Vagina (tissue), 2 donors: Measurements from ENCODE around the gene ROR1. TPM values are rescaled to one million over a fixed set of nuclear protein-coding genes. Genes with fewer than 3 reads are reported as not detected.

Experiments
- DNase-seq, 2 donors: peaks; one replicate each; pipeline ENCODE4 v3.0.0-alpha.2; 2017; ENCODE audit errors: extremely low spot score in 2 of 2
- H3K27ac ChIP-seq: fragments of 200-600 bp; sonication (generic); one replicate; pipeline ENCODE4 v1.5.1; 2019
- H3K27me3 ChIP-seq: fragments of 200-600 bp; sonication (generic); one replicate; pipeline ENCODE4 v1.5.1; 2019
- H3K36me3 ChIP-seq, 2 donors: fragments of 200-600 bp; sonication (generic); one replicate each; pipeline ENCODE4 v1.5.1; 2017 to 2019
- H3K4me1 ChIP-seq: fragments of 200-600 bp; sonication (generic); one replicate; pipeline ENCODE4 v1.5.1; 2019
- H3K4me3 ChIP-seq, 2 donors: fragments of 200-600 bp; sonication (generic); 1 replicate in 1 of 2; 2 replicates in 1 of 2; pipeline ENCODE4 v1.5.1; 2016 to 2019
- H3K9me3 ChIP-seq: fragments of 200-600 bp; sonication (generic); one replicate; pipeline ENCODE4 v1.5.1; 2019
- POLR2A ChIP-seq, 2 donors: fragments of 450-650 bp; IDR thresholded peaks; one replicate each; pipeline ENCODE4 v1.6.1; 2017; ENCODE audit warnings: antibody characterized with exemption in 2 of 2, mild to moderate bottlenecking in 2 of 2, moderate library complexity in 2 of 2
- POLR2AphosphoS5 ChIP-seq, 2 donors: sonication (generic); formaldehyde crosslinking; IDR thresholded peaks; one replicate each; pipeline ENCODE4 v1.9.0; 2017; ENCODE audit warnings: antibody characterized with exemption in 2 of 2, mild to moderate bottlenecking in 2 of 2, low read depth in 1 of 2; ENCODE audit not compliant: insufficient read depth in 1 of 2
- intact Hi-C: fragments of 100-400 bp; cut with DNase I; formaldehyde crosslinking; loops from one replicate; pipeline ENCODE4 v1.15.1; 2023
- total RNA-seq: library from RNA; depleted of rRNA; stranded (reverse); fragments of >200 nt; gene quantifications from one replicate; pipeline ENCODE4 v1.2.3, GENCODE V29; 2016
- TF ChIP-seq, protein P1 (sequence below), 3 experiments: fragments of 450-650 bp in 2 of 3; fragments of 200-600 bp in 1 of 3; sonication (generic) in 1 of 3; IDR thresholded peaks; one replicate each; pipeline ENCODE4 v1.5.1; 2017 to 2019; ENCODE audit warnings: antibody characterized with exemption in 3 of 3, mild to moderate bottlenecking in 2 of 3, moderate library complexity in 2 of 3

ROR1 gene
- total RNA-seq, 1 donor from 2014 or later, result 11.0 TPM

DNA sequence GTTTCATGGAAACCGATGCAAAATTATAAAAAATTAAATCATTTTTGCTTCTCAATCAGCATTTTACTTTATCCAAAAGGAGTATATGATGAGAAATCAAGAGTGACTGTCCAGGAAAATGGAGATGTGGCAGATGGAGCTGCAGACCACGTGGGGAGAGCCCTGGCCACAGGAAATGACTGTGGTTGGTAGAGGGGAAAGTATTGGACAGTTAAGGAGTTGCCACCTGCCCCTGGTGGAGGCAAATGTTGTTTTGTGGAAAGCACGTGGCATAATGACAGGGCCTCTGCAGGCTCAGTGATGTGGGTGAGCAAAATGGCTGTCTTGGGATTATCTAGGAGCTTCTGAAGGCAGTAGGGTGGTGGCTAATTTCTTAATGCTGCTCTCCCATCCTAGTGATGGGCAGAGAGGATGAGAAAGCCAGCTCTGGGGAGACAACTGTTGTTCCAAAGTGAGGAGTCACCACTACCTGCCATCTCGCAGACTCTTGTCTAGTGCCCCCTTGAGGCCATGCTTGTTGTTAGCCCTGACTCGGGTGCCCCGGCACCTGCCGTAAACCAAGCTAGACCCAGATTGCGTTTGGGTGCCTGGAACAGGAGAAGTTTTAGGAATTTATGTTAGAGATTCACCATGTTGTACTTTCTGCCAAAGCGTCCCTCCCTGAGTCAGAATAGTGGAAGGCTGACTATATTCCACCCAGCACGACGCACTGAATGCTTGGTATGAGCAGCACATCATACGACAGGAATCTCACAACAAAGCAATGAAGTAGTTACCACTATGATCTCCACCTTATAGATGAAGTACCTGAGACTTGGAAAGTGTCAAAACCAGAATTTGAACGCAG lies 144.0 kb downstream of the ROR1 start:
- no peaks in the 10 kb centered on the region for H3K36me3 ChIP-seq
- H3K27ac ChIP-seq, result no peak overlapping the region
- intact Hi-C loops, result no loop called here
- H3K9me3 ChIP-seq, result no peaks in the 10 kb centered on the region
- H3K4me1 ChIP-seq, result peaks cover 2% of the 10 kb centered on the region
- no peak for DNase-seq
- TF ChIP-seq POLR2AphosphoS5 (IDR thresholded peaks at IDR 0.05; ENCODE audit: insufficient read depth in 1 of 2, low read depth in 1 of 2) (no peak), POLR2A (IDR thresholded peaks at IDR 0.05) (no peak)
- TF ChIP-seq, protein P1, sequence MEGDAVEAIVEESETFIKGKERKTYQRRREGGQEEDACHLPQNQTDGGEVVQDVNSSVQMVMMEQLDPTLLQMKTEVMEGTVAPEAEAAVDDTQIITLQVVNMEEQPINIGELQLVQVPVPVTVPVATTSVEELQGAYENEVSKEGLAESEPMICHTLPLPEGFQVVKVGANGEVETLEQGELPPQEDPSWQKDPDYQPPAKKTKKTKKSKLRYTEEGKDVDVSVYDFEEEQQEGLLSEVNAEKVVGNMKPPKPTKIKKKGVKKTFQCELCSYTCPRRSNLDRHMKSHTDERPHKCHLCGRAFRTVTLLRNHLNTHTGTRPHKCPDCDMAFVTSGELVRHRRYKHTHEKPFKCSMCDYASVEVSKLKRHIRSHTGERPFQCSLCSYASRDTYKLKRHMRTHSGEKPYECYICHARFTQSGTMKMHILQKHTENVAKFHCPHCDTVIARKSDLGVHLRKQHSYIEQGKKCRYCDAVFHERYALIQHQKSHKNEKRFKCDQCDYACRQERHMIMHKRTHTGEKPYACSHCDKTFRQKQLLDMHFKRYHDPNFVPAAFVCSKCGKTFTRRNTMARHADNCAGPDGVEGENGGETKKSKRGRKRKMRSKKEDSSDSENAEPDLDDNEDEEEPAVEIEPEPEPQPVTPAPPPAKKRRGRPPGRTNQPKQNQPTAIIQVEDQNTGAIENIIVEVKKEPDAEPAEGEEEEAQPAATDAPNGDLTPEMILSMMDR (IDR thresholded peaks at IDR 0.05), result no peak
- no peaks in the 10 kb centered on the region for H3K27me3 ChIP-seq
- H3K4me3 ChIP-seq, result no peak overlapping the region

GRCh38 chr1:63918418-63918945 lies 144.7 kb downstream of the ROR1 start:
- H3K27ac ChIP-seq, result no peak overlapping the region
- peaks cover 6% of the 10 kb centered on the region for H3K4me1 ChIP-seq
- TF ChIP-seq POLR2AphosphoS5 (IDR thresholded peaks at IDR 0.05; ENCODE audit: insufficient read depth in 1 of 2, low read depth in 1 of 2) (no peak), POLR2A (IDR thresholded peaks at IDR 0.05) (no peak)
- TF ChIP-seq, protein P1 (IDR thresholded peaks at IDR 0.05), result no peak
- DNase-seq, result no peak
- no peaks in the 10 kb centered on the region for H3K36me3 ChIP-seq
- no peaks in the 10 kb centered on the region for H3K27me3 ChIP-seq
- H3K4me3 ChIP-seq, result no peak overlapping the region
- intact Hi-C loops, result no loop called here
- no peaks in the 10 kb centered on the region for H3K9me3 ChIP-seq

- Histone ChIP-seq H3K4me3 (no peak overlapping the region), H3K9me3 (no peaks in the 10 kb centered on the region), H3K36me3 (no peaks in the 10 kb centered on the region), H3K4me1 (peaks cover 6% of the 10 kb centered on the region), H3K27ac (no peak overlapping the region), H3K27me3 (no peaks in the 10 kb centered on the region)
- TF ChIP-seq POLR2A (IDR thresholded peaks at IDR 0.05), result no peak
- no peak for TF ChIP-seq POLR2AphosphoS5 (IDR thresholded peaks at IDR 0.05; ENCODE audit: insufficient read depth in 1 of 2, low read depth in 1 of 2)
- TF ChIP-seq, protein P1 (IDR thresholded peaks at IDR 0.05), result no peak
- intact Hi-C loops, result no loop called here
- DNase-seq, result no peak
These were observed 146.6 kb downstream of the ROR1 start for GRCh38 chr1:63920154-63921117.

DNA sequence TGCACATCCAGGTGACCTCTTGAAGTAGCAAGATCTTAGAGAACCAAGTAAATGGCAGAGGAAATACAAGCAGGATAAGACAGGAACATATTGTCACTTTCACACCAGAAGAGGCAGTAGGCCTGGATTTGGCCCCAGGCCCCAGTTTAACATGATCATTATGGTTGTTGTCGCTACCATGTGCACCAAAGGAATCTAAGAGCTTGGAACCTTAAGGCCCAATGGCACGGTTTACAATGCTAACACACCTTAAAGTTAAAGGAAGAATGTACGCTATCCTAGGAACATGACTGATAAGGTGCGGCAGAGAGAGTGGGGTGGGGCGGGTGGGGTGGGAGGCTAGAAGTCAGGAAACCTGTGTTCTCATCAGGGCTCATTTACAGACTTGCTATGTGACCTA lies 147.5 kb downstream of the ROR1 start:
- H3K4me1 ChIP-seq, result peaks cover 6% of the 10 kb centered on the region
- TF ChIP-seq, protein P1 (IDR thresholded peaks at IDR 0.05), result no peak
- H3K36me3 ChIP-seq, result no peaks in the 10 kb centered on the region
- no peak overlapping the region for H3K27ac ChIP-seq
- no peak for DNase-seq
- no peaks in the 10 kb centered on the region for H3K27me3 ChIP-seq
- no peak overlapping the region for H3K4me3 ChIP-seq
- intact Hi-C loops, result no loop called here
- no peaks in the 10 kb centered on the region for H3K9me3 ChIP-seq
